Endometrial microvascular endothelial cells (primary cell): ENCODE data around the gene NHLH1. TPM values are rescaled to one million over a fixed set of nuclear protein-coding genes. Genes with fewer than 3 reads are reported as not detected.

Experiments
- total RNA-seq: library from RNA; depleted of rRNA; stranded (reverse); fragments of >200 nt; gene quantifications from one replicate; pipeline ENCODE4 v1.2.3, GENCODE V29; 2015; ENCODE audit errors: inconsistent ontology term

The NHLH1 gene
- total RNA-seq, 1 donor from 2014 or later: not detected

Other genes with a start within 250 kb of the NHLH1 start
- not detected for gene ATP1A4, start 215.5 kb upstream of the NHLH1 start, total RNA-seq
- 0.09 TPM for gene CASQ1, start 176.5 kb upstream of the NHLH1 start, total RNA-seq
- gene PEA15, start 161.7 kb upstream of the NHLH1 start, total RNA-seq: 112 TPM
- gene DCAF8, start 104.5 kb upstream of the NHLH1 start, total RNA-seq: 64.8 TPM
- 75.4 TPM for gene PEX19, start 81.9 kb upstream of the NHLH1 start, total RNA-seq
- gene COPA, start 23.8 kb upstream of the NHLH1 start, total RNA-seq: 163 TPM
- 105 TPM for gene NCSTN, start 23.7 kb upstream of the NHLH1 start, total RNA-seq
- gene VANGL2, start 33.5 kb downstream of the NHLH1 start, total RNA-seq: not detected
- gene SLAMF6, start 156.2 kb downstream of the NHLH1 start, total RNA-seq: not detected
- gene CD84, start 212.4 kb downstream of the NHLH1 start, total RNA-seq: not detected